Tibial nerve (tissue), 4 donors: Measurements from ENCODE around the gene UBE2E2.

Experiments used
- EP300 ChIP-seq, 2 donors: sonication (generic); formaldehyde crosslinking; IDR thresholded peaks; one replicate each; pipeline ENCODE4 v1.6.1; 2017; ENCODE audit warnings: antibody characterized with exemption in 2 of 2, mild to moderate bottlenecking in 1 of 2
- POLR2A ChIP-seq, 2 donors: fragments of 450-650 bp; IDR thresholded peaks; one replicate each; pipeline ENCODE4 v1.6.1; 2017; ENCODE audit warnings: antibody characterized with exemption in 2 of 2, mild to moderate bottlenecking in 2 of 2, moderate library complexity in 2 of 2
- TF ChIP-seq, protein P1 (sequence below), 5 experiments: fragments of 200-600 bp in 3 of 5; fragments of 450-650 bp in 2 of 5; sonication (generic) in 3 of 5; IDR thresholded peaks; one replicate each; pipeline ENCODE4 v1.5.1; 2016 to 2019; ENCODE audit warnings: antibody characterized with exemption in 5 of 5, mild to moderate bottlenecking in 3 of 5, moderate library complexity in 2 of 5

GRCh38 chr3:23259515-23259914, 56.4 kb downstream of the UBE2E2 start:
- TF ChIP-seq, protein P1, sequence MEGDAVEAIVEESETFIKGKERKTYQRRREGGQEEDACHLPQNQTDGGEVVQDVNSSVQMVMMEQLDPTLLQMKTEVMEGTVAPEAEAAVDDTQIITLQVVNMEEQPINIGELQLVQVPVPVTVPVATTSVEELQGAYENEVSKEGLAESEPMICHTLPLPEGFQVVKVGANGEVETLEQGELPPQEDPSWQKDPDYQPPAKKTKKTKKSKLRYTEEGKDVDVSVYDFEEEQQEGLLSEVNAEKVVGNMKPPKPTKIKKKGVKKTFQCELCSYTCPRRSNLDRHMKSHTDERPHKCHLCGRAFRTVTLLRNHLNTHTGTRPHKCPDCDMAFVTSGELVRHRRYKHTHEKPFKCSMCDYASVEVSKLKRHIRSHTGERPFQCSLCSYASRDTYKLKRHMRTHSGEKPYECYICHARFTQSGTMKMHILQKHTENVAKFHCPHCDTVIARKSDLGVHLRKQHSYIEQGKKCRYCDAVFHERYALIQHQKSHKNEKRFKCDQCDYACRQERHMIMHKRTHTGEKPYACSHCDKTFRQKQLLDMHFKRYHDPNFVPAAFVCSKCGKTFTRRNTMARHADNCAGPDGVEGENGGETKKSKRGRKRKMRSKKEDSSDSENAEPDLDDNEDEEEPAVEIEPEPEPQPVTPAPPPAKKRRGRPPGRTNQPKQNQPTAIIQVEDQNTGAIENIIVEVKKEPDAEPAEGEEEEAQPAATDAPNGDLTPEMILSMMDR (IDR thresholded peaks at IDR 0.05), result no peak
- TF ChIP-seq POLR2A (IDR thresholded peaks at IDR 0.05), result no peak
- TF ChIP-seq EP300 (IDR thresholded peaks at IDR 0.05), result no peak
